HL-60/S4 treated with retinoic acid at 250 ng/mL for 4 days and 3 days (cell line): ENCODE measurements around the gene LAMA3.

Experiments used
- in situ Hi-C: fragments of 300-500 bp; cut with MboI; formaldehyde crosslinking; loops from 2 replicates; pipeline ENCODE4 v1.7.0; 2022; ENCODE audit warnings: low sequenced_read_pairs

The LAMA3 gene

GRCh38 chr18:23867006-23867405 is 177.8 kb downstream of the LAMA3 start:
- in situ Hi-C loops = no loop called here

- in situ Hi-C loops = no loop called here
Measured at GRCh38 chr18:23868136-23868785, 179.0 kb downstream of the LAMA3 start.

- in situ Hi-C loops = no loop called here
Measured at GRCh38 chr18:23870676-23871380, 181.6 kb downstream of the LAMA3 start.

- in situ Hi-C loops = no loop called here
Measured at GRCh38 chr18:23871410-23871809, 182.2 kb downstream of the LAMA3 start.

- in situ Hi-C loops = no loop called here
Measured at GRCh38 chr18:23872701-23873550, 183.7 kb downstream of the LAMA3 start.

- in situ Hi-C loops = no loop called here
Measured at GRCh38 chr18:23875966-23876895, 187.0 kb downstream of the LAMA3 start.

- in situ Hi-C loops = no loop called here
Measured at GRCh38 chr18:23876921-23877320, 187.7 kb downstream of the LAMA3 start.

GRCh38 chr18:23877371-23877770 is 188.1 kb downstream of the LAMA3 start:
- in situ Hi-C loops = no loop called here

- in situ Hi-C loops = no loop called here
Measured at GRCh38 chr18:23878336-23878900, 189.2 kb downstream of the LAMA3 start.

GRCh38 chr18:23879126-23879525 is 189.9 kb downstream of the LAMA3 start:
- in situ Hi-C loops = no loop called here

- in situ Hi-C loops = no loop called here
Measured at GRCh38 chr18:23879544-23879943, 190.3 kb downstream of the LAMA3 start.

- in situ Hi-C loops = no loop called here
Measured at GRCh38 chr18:23879966-23880565, 190.8 kb downstream of the LAMA3 start.

GRCh38 chr18:23880931-23881617 is 191.8 kb downstream of the LAMA3 start:
- in situ Hi-C loops = no loop called here

GRCh38 chr18:23881778-23882177 is 192.5 kb downstream of the LAMA3 start:
- in situ Hi-C loops = no loop called here

GRCh38 chr18:23882616-23883276 is 193.5 kb downstream of the LAMA3 start:
- in situ Hi-C loops = no loop called here

- in situ Hi-C loops = no loop called here
Measured at GRCh38 chr18:23883277-23883790, 194.1 kb downstream of the LAMA3 start.

GRCh38 chr18:23884681-23885375 is 195.6 kb downstream of the LAMA3 start:
- in situ Hi-C loops = no loop called here

- in situ Hi-C loops = no loop called here
Measured at GRCh38 chr18:23885750-23886149, 196.5 kb downstream of the LAMA3 start.
